Astrocyte (in vitro differentiated cells and primary cell): ENCODE data around the gene BBS9. TPM values are rescaled to one million over a fixed set of nuclear protein-coding genes. Genes with fewer than 3 reads are reported as not detected.

Source experiments
- DNase-seq: peaks from one replicate; pipeline ENCODE4 v3.0.0-alpha.2; 2010; ENCODE audit warnings: low read depth
- FAIRE-seq: peaks from 2 replicates; lab custom pipeline; 2011; peaks lifted over from hg19 to GRCh38; lab: Jason Lieb, UNC
- H2AFZ ChIP-seq: 2 replicates; pipeline ENCODE4 v1.6.0; 2012; ENCODE audit warnings: low read depth, low read length, inconsistent platforms
- H3K27ac ChIP-seq: 2 replicates; pipeline ENCODE4 v1.5.1; 2011; ENCODE audit warnings: low read depth, low read length, inconsistent platforms
- H3K27me3 ChIP-seq: 2 replicates; pipeline ENCODE4 v1.6.0; 2011; ENCODE audit warnings: low read length, inconsistent platforms; ENCODE audit not compliant: insufficient read depth
- H3K36me3 ChIP-seq: 2 replicates; pipeline ENCODE4 v1.5.1; 2011; ENCODE audit warnings: low read length, inconsistent platforms; ENCODE audit not compliant: insufficient read depth
- H3K4me1 ChIP-seq: 2 replicates; pipeline ENCODE4 v1.5.1; 2011; ENCODE audit warnings: low read length, inconsistent platforms; ENCODE audit not compliant: insufficient read depth
- H3K4me2 ChIP-seq: 2 replicates; pipeline ENCODE4 v1.6.0; 2012; ENCODE audit warnings: low read length, inconsistent platforms
- H3K4me3 ChIP-seq: 2 replicates; pipeline ENCODE4 v1.5.1; 2011; ENCODE audit warnings: low read depth, mild to moderate bottlenecking, low read length, inconsistent platforms; ENCODE audit not compliant: insufficient read depth
- H3K79me2 ChIP-seq: 2 replicates; pipeline ENCODE4 v1.6.0; 2012; ENCODE audit warnings: mild to moderate bottlenecking, low read length, inconsistent platforms; ENCODE audit not compliant: insufficient read depth
- H3K9ac ChIP-seq: 2 replicates; pipeline ENCODE4 v1.6.0; 2012; ENCODE audit warnings: mild to moderate bottlenecking, low read length, inconsistent platforms
- H3K9me3 ChIP-seq: 2 replicates; pipeline ENCODE4 v1.5.1; 2012; ENCODE audit warnings: low read depth, mild to moderate bottlenecking, low read length, inconsistent platforms; ENCODE audit not compliant: insufficient read depth
- H4K20me1 ChIP-seq: 2 replicates; pipeline ENCODE4 v1.6.0; 2012; ENCODE audit warnings: low read length, inconsistent platforms; ENCODE audit not compliant: insufficient read depth
- H3K27ac Mint-ChIP-seq: one replicate; pipeline ENCODE4 v1.8.0; 2021; ENCODE audit warnings: mild to moderate bottlenecking, mixed read lengths; ENCODE audit not compliant: unreplicated experiment
- H3K27me3 Mint-ChIP-seq: one replicate; pipeline ENCODE4 v1.8.0; 2021; ENCODE audit warnings: low read depth, mixed read lengths; ENCODE audit not compliant: unreplicated experiment
- H3K36me3 Mint-ChIP-seq: one replicate; pipeline ENCODE4 v1.8.0; 2021; ENCODE audit warnings: low read depth, mixed read lengths; ENCODE audit not compliant: unreplicated experiment
- H3K4me1 Mint-ChIP-seq: one replicate; pipeline ENCODE4 v1.8.0; 2021; ENCODE audit warnings: low read depth, mixed read lengths; ENCODE audit not compliant: unreplicated experiment
- H3K4me3 Mint-ChIP-seq: one replicate; pipeline ENCODE4 v1.8.0; 2021; ENCODE audit warnings: mild to moderate bottlenecking, moderate library complexity, mixed read lengths; ENCODE audit not compliant: unreplicated experiment
- H3K9me3 Mint-ChIP-seq: one replicate; pipeline ENCODE4 v1.8.0; 2021; ENCODE audit warnings: mild to moderate bottlenecking, mixed read lengths; ENCODE audit not compliant: unreplicated experiment
- CTCF ChIP-seq: IDR thresholded peaks from 2 replicates; pipeline ENCODE4 v1.5.1; 2011; ENCODE audit warnings: low read depth, mild to moderate bottlenecking, inconsistent platforms, low read length, moderate library complexity; ENCODE audit not compliant: insufficient read depth
- EZH2 ChIP-seq: IDR thresholded peaks from 2 replicates; pipeline ENCODE4 v1.6.1; 2012; ENCODE audit warnings: mild to moderate bottlenecking, low read length, inconsistent platforms; ENCODE audit not compliant: insufficient read depth
- total RNA-seq: library from RNA; stranded (reverse); gene quantifications from 2 replicates; pipeline ENCODE4 v1.2.1, GENCODE V29; 2021

The BBS9 gene
- total RNA-seq, 1 donor from 2014 or later = 25.1 TPM

DNA sequence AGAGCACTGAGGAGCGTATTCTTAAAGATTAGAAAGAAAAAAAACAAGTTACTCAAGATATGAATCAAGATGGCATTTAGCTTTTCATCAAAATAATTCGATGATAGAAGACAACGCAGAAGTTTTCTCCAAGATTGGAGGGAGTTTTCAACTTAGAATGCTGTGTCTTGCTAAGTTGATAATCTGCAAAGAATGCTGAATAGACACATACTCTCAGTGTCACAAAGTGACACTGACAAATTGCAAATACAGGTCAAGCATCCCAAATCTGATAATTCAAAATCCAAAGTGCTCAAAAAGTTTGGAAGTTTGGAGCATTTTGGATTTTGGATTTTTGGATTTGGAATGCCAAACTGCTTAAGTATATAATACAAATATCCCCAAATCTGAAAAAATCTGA is 243.8 kb downstream of the BBS9 start:
- Histone ChIP-seq H3K27me3 (no peaks in the 10 kb centered on the region), H3K4me1 (no peaks in the 10 kb centered on the region), H3K27ac (no peak overlapping the region), H3K4me2 (no peak overlapping the region), H2AFZ (no peak overlapping the region), H3K9ac (no peak overlapping the region), H3K4me3 (no peak overlapping the region), H3K79me2 (no peaks in the 10 kb centered on the region), H3K9me3 (no peaks in the 10 kb centered on the region), H4K20me1 (no peaks in the 10 kb centered on the region), H3K36me3 (no peaks in the 10 kb centered on the region)
- H3K27ac Mint-ChIP-seq = no peak overlapping the region
- no peaks in the 10 kb centered on the region for H3K27me3 Mint-ChIP-seq
- peaks cover 3% of the 10 kb centered on the region for H3K36me3 Mint-ChIP-seq
- no peak overlapping the region for H3K4me3 Mint-ChIP-seq
- FAIRE-seq = no peak
- DNase-seq = no peak
- peaks cover 3% of the 10 kb centered on the region for H3K9me3 Mint-ChIP-seq
- H3K4me1 Mint-ChIP-seq = no peaks in the 10 kb centered on the region
- no peak for TF ChIP-seq CTCF

DNA sequence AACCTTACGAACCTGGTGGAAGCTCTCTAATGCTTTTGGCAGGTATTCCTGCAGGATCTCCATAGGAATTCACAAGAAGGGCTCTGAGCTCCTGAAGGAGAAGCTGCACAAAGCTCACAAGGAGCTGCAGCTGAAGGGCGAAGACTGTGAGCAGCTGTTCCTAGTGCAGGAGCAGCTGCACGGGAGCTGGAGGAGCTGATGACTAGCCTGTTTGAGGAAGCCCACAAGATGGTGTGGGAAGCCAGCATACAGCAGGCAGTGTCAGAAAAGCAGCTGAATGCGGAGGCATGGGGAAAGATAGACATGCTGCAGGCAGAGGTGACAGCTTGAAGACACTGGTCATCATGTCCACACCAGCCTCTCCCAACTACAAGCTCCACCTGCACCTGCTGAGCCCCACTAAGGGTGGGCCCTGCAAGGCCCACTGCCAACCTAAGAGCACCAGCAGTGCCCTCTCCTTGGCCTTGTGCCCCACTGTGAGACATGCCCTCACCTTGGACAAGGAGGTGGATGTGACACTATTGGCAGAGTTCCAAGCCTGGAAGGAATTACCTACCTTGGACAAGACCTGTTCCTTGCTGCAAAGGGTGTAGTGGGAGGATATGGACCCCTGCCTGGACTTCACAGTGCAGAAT is 250.6 kb downstream of the BBS9 start:
- no peaks in the 10 kb centered on the region for H3K27me3 Mint-ChIP-seq
- FAIRE-seq = no peak
- Histone ChIP-seq H3K27ac (no peak overlapping the region), H3K4me1 (no peaks in the 10 kb centered on the region), H3K4me3 (no peak overlapping the region), H3K36me3 (no peaks in the 10 kb centered on the region), H3K9ac (no peak overlapping the region), H2AFZ (no peak overlapping the region), H3K9me3 (no peaks in the 10 kb centered on the region), H3K79me2 (no peaks in the 10 kb centered on the region), H4K20me1 (no peaks in the 10 kb centered on the region), H3K27me3 (no peaks in the 10 kb centered on the region), H3K4me2 (no peak overlapping the region)
- peaks cover 4% of the 10 kb centered on the region for H3K36me3 Mint-ChIP-seq
- TF ChIP-seq CTCF (no peak), EZH2 (no peak)
- no peak overlapping the region for H3K27ac Mint-ChIP-seq
- no peak for DNase-seq
- H3K9me3 Mint-ChIP-seq = no peaks in the 10 kb centered on the region
- H3K4me1 Mint-ChIP-seq = no peaks in the 10 kb centered on the region
- no peak overlapping the region for H3K4me3 Mint-ChIP-seq

DNA sequence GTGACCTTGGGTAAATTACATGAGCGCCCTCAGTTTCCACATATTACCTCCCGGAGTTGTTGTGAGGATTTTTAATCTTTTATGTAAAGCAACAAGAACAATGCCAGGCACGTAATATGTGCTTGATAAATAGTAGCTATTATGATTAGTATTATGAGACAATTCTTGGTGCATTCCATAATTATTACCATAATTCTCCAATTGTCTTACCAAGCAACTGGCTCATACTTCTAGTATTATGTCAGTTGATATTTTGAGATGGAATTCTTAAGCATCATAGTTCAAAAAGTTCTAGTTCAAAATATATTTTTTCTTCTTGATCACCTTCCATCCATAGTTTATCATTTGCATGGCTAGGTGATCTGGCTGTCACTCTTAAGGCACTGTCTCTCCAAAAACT is 259.0 kb downstream of the BBS9 start:
- FAIRE-seq (no peak), DNase-seq (peak; percentile 2)
- H3K4me3 ChIP-seq = no peak overlapping the region
- Mint-ChIP-seq H3K4me1 (no peaks in the 10 kb centered on the region), H3K9me3 (no peaks in the 10 kb centered on the region), H3K36me3 (peaks cover 3% of the 10 kb centered on the region), H3K4me3 (no peak overlapping the region), H3K27ac (no peak overlapping the region), H3K27me3 (no peaks in the 10 kb centered on the region)
- H3K9ac ChIP-seq = no peak overlapping the region
- no peak overlapping the region for H3K27ac ChIP-seq
- no peaks in the 10 kb centered on the region for H3K27me3 ChIP-seq
- no peaks in the 10 kb centered on the region for H4K20me1 ChIP-seq
- H3K4me2 ChIP-seq = no peak overlapping the region
- H3K9me3 ChIP-seq = no peaks in the 10 kb centered on the region
- no peak overlapping the region for H2AFZ ChIP-seq
- no peaks in the 10 kb centered on the region for H3K4me1 ChIP-seq
- H3K36me3 ChIP-seq = no peaks in the 10 kb centered on the region
- no peak for TF ChIP-seq EZH2
- no peak for TF ChIP-seq CTCF
- H3K79me2 ChIP-seq = no peaks in the 10 kb centered on the region
